ENCODE data around the gene TTLL8.

DNA sequence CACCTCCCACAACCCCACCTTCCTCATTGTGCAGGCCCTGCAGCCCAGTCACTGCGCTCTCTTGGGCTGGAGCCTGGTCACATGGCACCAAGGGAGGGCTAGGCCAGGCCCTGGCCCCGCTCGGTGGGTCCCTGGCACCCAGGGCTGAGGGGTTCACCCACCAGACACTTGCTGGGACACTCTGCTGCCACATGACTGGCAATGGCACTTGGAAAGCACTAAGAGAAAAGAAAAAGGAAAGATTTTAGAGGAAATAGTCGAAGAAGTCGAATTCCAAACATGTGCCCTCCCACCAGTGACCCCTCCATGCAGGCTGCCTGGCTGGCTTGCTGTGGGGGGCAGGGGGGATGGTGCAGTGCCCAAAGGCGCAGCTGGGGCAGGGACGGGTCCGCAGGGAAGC is 12.3 kb upstream of the TTLL8 start:
- TF ChIP-seq POLR2AphosphoS5 (IDR thresholded peaks at IDR 0.05) (no peak), EZH2 (IDR thresholded peaks at IDR 0.05; ENCODE audit: borderline replicate concordance, insufficient read depth, low read length, poor library complexity, severe bottlenecking) (no peak), MXI1 (conservative IDR thresholded peaks at IDR 0.05; ENCODE audit: poor library complexity, severe bottlenecking) (no peak), EP300 (conservative IDR thresholded peaks at IDR 0.05; ENCODE audit: poor library complexity, severe bottlenecking) (no peak), RAD21 (conservative IDR thresholded peaks at IDR 0.05) (no peak), TAF1 (IDR thresholded peaks at IDR 0.05; ENCODE audit: low read depth) (no peak)
- TF ChIP-seq, protein P1, sequence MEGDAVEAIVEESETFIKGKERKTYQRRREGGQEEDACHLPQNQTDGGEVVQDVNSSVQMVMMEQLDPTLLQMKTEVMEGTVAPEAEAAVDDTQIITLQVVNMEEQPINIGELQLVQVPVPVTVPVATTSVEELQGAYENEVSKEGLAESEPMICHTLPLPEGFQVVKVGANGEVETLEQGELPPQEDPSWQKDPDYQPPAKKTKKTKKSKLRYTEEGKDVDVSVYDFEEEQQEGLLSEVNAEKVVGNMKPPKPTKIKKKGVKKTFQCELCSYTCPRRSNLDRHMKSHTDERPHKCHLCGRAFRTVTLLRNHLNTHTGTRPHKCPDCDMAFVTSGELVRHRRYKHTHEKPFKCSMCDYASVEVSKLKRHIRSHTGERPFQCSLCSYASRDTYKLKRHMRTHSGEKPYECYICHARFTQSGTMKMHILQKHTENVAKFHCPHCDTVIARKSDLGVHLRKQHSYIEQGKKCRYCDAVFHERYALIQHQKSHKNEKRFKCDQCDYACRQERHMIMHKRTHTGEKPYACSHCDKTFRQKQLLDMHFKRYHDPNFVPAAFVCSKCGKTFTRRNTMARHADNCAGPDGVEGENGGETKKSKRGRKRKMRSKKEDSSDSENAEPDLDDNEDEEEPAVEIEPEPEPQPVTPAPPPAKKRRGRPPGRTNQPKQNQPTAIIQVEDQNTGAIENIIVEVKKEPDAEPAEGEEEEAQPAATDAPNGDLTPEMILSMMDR (IDR thresholded peaks at IDR 0.05; ENCODE audit: poor library complexity, severe bottlenecking): no peak
- TF ChIP-seq, protein P2, sequence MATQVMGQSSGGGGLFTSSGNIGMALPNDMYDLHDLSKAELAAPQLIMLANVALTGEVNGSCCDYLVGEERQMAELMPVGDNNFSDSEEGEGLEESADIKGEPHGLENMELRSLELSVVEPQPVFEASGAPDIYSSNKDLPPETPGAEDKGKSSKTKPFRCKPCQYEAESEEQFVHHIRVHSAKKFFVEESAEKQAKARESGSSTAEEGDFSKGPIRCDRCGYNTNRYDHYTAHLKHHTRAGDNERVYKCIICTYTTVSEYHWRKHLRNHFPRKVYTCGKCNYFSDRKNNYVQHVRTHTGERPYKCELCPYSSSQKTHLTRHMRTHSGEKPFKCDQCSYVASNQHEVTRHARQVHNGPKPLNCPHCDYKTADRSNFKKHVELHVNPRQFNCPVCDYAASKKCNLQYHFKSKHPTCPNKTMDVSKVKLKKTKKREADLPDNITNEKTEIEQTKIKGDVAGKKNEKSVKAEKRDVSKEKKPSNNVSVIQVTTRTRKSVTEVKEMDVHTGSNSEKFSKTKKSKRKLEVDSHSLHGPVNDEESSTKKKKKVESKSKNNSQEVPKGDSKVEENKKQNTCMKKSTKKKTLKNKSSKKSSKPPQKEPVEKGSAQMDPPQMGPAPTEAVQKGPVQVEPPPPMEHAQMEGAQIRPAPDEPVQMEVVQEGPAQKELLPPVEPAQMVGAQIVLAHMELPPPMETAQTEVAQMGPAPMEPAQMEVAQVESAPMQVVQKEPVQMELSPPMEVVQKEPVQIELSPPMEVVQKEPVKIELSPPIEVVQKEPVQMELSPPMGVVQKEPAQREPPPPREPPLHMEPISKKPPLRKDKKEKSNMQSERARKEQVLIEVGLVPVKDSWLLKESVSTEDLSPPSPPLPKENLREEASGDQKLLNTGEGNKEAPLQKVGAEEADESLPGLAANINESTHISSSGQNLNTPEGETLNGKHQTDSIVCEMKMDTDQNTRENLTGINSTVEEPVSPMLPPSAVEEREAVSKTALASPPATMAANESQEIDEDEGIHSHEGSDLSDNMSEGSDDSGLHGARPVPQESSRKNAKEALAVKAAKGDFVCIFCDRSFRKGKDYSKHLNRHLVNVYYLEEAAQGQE (IDR thresholded peaks at IDR 0.05; ENCODE audit: borderline replicate concordance): no peak
